Cardiac fibroblast (primary cell): ENCODE results near the gene ICOS.

Experiments
- DNase-seq, 2 donors: peaks; one replicate each; pipeline versions ENCODE4 v3.0.0 to v3.0.0-alpha.2; 2010; ENCODE audit warnings: low read depth in 2 of 2
- H3K4me3 ChIP-seq, 2 donors: replicated peaks in 1 of 2; 1 replicate in 1 of 2; 2 replicates in 1 of 2; pipeline ENCODE4 v1.5.1; 2011; ENCODE audit warnings: low read depth in 2 of 2, low read length in 2 of 2, mild to moderate bottlenecking in 2 of 2, moderate library complexity in 1 of 2
- TF ChIP-seq, protein P1 (sequence below): IDR thresholded peaks from one replicate; pipeline ENCODE4 v1.5.1; 2011; ENCODE audit warnings: low read depth, mild to moderate bottlenecking, low read length, inconsistent platforms

The ICOS gene

DNA sequence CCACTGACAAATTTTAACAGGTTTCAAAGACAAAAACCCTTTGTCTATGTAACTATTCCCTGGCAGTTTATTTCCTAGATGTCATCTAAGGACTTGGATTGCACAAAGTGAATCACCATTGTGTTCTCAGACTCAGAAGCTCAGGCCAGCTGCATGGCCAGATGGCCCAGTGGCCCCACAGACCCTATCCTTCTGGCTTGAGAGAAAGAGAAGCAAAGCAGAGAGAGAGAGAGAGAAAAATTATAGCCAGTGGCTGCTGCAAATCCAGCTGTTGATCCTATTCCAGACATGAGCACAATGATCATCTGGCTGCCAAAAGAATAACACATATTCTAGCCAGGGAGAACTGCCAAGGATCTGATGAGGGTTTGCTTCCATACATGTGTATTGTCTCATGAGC is 43.2 kb upstream of the ICOS start:
- DNase-seq: peak; percentile 40 to 83
- TF ChIP-seq, protein P1, sequence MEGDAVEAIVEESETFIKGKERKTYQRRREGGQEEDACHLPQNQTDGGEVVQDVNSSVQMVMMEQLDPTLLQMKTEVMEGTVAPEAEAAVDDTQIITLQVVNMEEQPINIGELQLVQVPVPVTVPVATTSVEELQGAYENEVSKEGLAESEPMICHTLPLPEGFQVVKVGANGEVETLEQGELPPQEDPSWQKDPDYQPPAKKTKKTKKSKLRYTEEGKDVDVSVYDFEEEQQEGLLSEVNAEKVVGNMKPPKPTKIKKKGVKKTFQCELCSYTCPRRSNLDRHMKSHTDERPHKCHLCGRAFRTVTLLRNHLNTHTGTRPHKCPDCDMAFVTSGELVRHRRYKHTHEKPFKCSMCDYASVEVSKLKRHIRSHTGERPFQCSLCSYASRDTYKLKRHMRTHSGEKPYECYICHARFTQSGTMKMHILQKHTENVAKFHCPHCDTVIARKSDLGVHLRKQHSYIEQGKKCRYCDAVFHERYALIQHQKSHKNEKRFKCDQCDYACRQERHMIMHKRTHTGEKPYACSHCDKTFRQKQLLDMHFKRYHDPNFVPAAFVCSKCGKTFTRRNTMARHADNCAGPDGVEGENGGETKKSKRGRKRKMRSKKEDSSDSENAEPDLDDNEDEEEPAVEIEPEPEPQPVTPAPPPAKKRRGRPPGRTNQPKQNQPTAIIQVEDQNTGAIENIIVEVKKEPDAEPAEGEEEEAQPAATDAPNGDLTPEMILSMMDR: no peak
- H3K4me3 ChIP-seq: no peak overlapping the region

DNA sequence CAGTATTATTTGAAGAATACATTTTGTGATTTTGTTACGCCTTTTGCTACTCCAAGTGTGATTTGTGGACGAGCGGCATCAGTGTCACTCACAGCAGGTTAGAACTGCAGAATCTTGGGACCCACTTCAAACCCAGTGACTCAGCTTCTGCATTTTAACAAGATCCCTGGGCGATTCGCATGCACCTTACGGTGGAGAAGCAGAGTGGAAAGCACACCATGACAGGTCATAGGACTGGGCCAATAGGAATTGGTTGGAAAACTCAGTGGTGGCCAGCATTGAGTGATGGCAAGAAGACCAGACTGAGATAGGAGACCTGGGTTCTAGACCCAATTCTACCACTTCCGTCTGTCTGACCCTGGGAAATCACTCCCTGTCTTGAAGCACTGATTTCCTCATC is 42.7 kb upstream of the ICOS start:
- DNase-seq: no peak
- TF ChIP-seq, protein P1: no peak
- no peak overlapping the region for H3K4me3 ChIP-seq

DNA sequence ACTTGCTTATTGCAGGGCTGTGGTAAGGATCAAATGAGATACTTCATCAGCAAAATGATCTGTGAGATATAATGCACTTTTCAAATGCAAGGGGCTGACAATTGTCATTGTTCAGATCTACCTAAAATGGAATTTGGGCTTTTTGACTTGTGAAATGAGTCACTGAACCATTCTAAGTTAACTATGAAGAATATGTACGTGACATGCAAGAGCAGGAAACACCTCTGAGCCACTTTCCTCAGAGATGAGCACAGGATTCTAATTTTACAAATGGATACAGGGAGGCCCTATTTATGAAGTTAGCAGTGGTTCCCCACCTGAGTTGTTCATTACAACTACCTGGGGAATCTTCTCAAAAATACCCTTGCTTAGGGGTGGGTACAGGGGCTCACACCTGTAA is 42.3 kb upstream of the ICOS start:
- TF ChIP-seq, protein P1: no peak
- no peak for DNase-seq
- H3K4me3 ChIP-seq: no peak overlapping the region

DNA sequence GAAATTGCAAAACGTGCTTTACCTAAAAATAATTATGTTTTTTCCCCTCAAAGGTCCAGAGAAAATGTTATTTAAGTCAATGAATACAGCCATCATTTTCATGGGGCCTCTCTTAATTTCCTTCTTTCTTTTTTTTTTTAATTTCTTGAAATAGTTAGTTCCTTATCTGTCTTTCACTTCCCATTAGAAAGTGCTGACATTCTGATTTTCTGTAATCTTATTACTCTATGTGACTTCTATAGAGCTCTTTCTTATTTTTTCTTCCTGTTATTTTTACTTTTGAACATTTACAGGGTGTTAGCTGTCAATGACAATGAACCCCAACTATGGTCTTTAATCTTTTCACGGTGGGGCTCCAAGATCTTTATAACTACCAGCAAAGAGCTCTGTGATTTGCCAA is 39.0 kb upstream of the ICOS start:
- no peak for DNase-seq
- no peak overlapping the region for H3K4me3 ChIP-seq
- TF ChIP-seq, protein P1: no peak

DNA sequence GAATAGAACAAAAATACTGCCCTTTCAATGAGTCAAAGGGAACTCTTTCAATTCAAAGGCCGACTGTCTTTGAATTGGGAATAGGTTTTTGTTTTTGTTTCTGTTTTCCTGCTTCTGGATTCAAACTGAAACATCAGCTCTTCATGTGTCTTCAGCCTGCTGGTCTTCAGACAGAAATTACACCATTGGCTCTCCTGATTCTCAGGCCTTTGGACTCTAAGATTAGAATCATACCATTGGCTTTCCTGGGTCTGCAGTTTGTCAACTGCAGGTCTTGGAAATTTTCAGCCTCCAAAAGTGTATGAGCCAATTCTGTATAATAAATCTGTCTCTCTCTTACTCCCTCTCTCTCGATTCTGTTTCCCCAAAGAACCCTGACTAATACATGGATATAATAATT is 37.9 kb upstream of the ICOS start:
- no peak overlapping the region for H3K4me3 ChIP-seq

DNA sequence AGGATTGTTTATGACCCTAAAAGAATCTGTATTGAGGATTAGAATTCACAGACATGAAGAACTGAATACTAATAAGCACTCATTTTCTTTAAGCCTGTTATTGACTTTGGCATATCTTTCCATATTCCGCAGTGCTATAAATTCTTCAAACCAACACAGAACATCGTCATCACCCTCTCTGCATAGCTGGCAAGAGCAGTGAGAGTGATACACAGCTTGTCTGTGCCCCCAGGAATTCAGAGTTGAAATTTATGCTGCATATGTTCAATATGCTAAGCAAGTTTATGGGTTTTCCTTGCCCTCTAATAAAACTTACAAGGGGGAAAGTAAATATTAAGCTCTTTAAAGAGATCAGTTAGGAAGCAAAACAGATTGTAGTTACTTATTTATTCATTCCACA is 36.3 kb upstream of the ICOS start:
- H3K4me3 ChIP-seq: no peak overlapping the region
- TF ChIP-seq, protein P1: no peak
- no peak for DNase-seq

More for the DNA sequence above, 37.9 kb upstream of the ICOS start:
- DNase-seq: no peak
- TF ChIP-seq, protein P1: no peak

DNA sequence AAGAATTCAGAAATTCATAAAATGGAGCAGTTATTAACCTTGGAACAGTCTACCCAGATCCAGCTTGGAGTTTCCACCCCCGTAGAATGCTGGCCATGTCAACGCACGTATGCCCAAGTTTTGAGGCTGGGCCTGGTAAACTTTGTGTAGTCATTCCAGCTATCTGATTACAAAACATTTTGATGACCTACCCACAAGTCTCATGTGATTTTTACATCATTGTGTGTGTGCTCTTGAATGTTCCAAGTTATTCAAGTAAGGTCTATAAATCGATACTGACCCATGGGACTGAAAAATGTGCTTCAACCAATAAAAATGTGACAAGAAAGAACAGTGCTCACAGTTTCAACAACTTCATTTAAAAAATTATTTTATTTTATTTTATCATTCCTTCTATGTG is 32.5 kb upstream of the ICOS start:
- no peak overlapping the region for H3K4me3 ChIP-seq
- TF ChIP-seq, protein P1: no peak
- no peak for DNase-seq
